ENCODE measurements around the gene IFIT1.

- TF ChIP-seq YY1 (IDR thresholded peaks at IDR 0.05; ENCODE audit: low read depth) (no peak), RAD21 (IDR thresholded peaks at IDR 0.05; ENCODE audit: low read depth) (no peak), TCF12 (IDR thresholded peaks at IDR 0.05; ENCODE audit: low read depth) (no peak), CREB1 (IDR thresholded peaks at IDR 0.05; ENCODE audit: low read depth) (no peak)
- TF ChIP-seq, protein P1, sequence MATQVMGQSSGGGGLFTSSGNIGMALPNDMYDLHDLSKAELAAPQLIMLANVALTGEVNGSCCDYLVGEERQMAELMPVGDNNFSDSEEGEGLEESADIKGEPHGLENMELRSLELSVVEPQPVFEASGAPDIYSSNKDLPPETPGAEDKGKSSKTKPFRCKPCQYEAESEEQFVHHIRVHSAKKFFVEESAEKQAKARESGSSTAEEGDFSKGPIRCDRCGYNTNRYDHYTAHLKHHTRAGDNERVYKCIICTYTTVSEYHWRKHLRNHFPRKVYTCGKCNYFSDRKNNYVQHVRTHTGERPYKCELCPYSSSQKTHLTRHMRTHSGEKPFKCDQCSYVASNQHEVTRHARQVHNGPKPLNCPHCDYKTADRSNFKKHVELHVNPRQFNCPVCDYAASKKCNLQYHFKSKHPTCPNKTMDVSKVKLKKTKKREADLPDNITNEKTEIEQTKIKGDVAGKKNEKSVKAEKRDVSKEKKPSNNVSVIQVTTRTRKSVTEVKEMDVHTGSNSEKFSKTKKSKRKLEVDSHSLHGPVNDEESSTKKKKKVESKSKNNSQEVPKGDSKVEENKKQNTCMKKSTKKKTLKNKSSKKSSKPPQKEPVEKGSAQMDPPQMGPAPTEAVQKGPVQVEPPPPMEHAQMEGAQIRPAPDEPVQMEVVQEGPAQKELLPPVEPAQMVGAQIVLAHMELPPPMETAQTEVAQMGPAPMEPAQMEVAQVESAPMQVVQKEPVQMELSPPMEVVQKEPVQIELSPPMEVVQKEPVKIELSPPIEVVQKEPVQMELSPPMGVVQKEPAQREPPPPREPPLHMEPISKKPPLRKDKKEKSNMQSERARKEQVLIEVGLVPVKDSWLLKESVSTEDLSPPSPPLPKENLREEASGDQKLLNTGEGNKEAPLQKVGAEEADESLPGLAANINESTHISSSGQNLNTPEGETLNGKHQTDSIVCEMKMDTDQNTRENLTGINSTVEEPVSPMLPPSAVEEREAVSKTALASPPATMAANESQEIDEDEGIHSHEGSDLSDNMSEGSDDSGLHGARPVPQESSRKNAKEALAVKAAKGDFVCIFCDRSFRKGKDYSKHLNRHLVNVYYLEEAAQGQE (IDR thresholded peaks at IDR 0.05; ENCODE audit: low read depth), result no peak
Observed at GRCh38 chr10:89454561-89455347, 62.3 kb downstream of the IFIT1 start.
